HEK293 (cell line): Measurements from ENCODE around the gene FMNL3.

Experiments
- EGR2 ChIP-seq: fragments of 450-650 bp; formaldehyde crosslinking; IDR thresholded peaks from 2 replicates; pipeline ENCODE4 v1.5.1; 2016; ENCODE audit warnings: low read depth, missing biosample characterization, missing genetic modification characterization
- KLF16 ChIP-seq: fragments of 450-650 bp; formaldehyde crosslinking; IDR thresholded peaks from 2 replicates; pipeline ENCODE4 v1.5.1; 2017; ENCODE audit warnings: missing biosample characterization, missing genetic modification characterization
- KLF17 ChIP-seq: fragments of 450-650 bp; formaldehyde crosslinking; IDR thresholded peaks from 2 replicates; pipeline ENCODE4 v1.5.1; 2016; ENCODE audit warnings: missing biosample characterization, missing genetic modification characterization
- KLF9 ChIP-seq: fragments of 450-650 bp; formaldehyde crosslinking; IDR thresholded peaks from 2 replicates; pipeline ENCODE4 v1.5.1; 2016; ENCODE audit warnings: missing biosample characterization, missing genetic modification characterization, low read depth
- MYNN ChIP-seq: fragments of 450-650 bp; formaldehyde crosslinking; IDR thresholded peaks from 2 replicates; pipeline ENCODE4 v1.5.1; 2016; ENCODE audit warnings: missing biosample characterization, missing genetic modification characterization, borderline replicate concordance
- PRDM1 ChIP-seq: fragments of 450-650 bp; formaldehyde crosslinking; IDR thresholded peaks from 2 replicates; pipeline ENCODE4; 2016; ENCODE audit warnings: missing biosample characterization, missing genetic modification characterization
- RBAK ChIP-seq: fragments of 450-650 bp; formaldehyde crosslinking; IDR thresholded peaks from 2 replicates; pipeline ENCODE4 v1.5.1; 2016; ENCODE audit warnings: missing biosample characterization, missing genetic modification characterization
- TSHZ1 ChIP-seq: fragments of 450-650 bp; formaldehyde crosslinking; IDR thresholded peaks from 2 replicates; pipeline ENCODE4 v1.5.1; 2016; ENCODE audit warnings: missing biosample characterization, missing genetic modification characterization, borderline replicate concordance
- ZBTB8A ChIP-seq: fragments of 450-650 bp; formaldehyde crosslinking; IDR thresholded peaks from 2 replicates; pipeline ENCODE4 v1.5.1; 2016; ENCODE audit warnings: missing biosample characterization, missing genetic modification characterization
- ZFHX2 ChIP-seq: fragments of 450-650 bp; formaldehyde crosslinking; conservative IDR thresholded peaks from 2 replicates; pipeline ENCODE4 v1.5.1; 2016; ENCODE audit warnings: missing biosample characterization, missing genetic modification characterization
- ZNF10 ChIP-seq: fragments of 450-650 bp; formaldehyde crosslinking; IDR thresholded peaks from 2 replicates; pipeline ENCODE4 v1.5.1; 2017; ENCODE audit warnings: missing biosample characterization, missing genetic modification characterization
- ZNF2 ChIP-seq: fragments of 450-650 bp; formaldehyde crosslinking; IDR thresholded peaks from 2 replicates; pipeline ENCODE4 v1.5.1; 2016; ENCODE audit warnings: missing biosample characterization, missing genetic modification characterization
- ZNF341 ChIP-seq: fragments of 450-650 bp; formaldehyde crosslinking; IDR thresholded peaks from 2 replicates; pipeline ENCODE4; 2016; ENCODE audit warnings: low read depth, missing biosample characterization, missing genetic modification characterization
- ZNF366 ChIP-seq: fragments of 450-650 bp; formaldehyde crosslinking; conservative IDR thresholded peaks from 2 replicates; pipeline ENCODE4 v1.5.1; 2016; ENCODE audit warnings: missing biosample characterization, missing genetic modification characterization
- ZNF404 ChIP-seq: fragments of 450-650 bp; formaldehyde crosslinking; IDR thresholded peaks from 2 replicates; pipeline ENCODE4 v1.5.1; 2017; ENCODE audit warnings: missing biosample characterization, missing genetic modification characterization
- ZNF473 ChIP-seq: fragments of 450-650 bp; formaldehyde crosslinking; IDR thresholded peaks from 2 replicates; pipeline ENCODE4 v1.5.1; 2017; ENCODE audit warnings: missing biosample characterization, missing genetic modification characterization
- ZNF48 ChIP-seq: fragments of 450-650 bp; formaldehyde crosslinking; IDR thresholded peaks from 2 replicates; pipeline ENCODE4 v1.5.1; 2016; ENCODE audit warnings: missing biosample characterization, missing genetic modification characterization
- ZNF514 ChIP-seq: fragments of 450-650 bp; formaldehyde crosslinking; IDR thresholded peaks from 2 replicates; pipeline ENCODE4 v1.5.1; 2016; ENCODE audit warnings: missing biosample characterization, missing genetic modification characterization
- ZNF529 ChIP-seq: fragments of 450-650 bp; formaldehyde crosslinking; IDR thresholded peaks from 2 replicates; pipeline ENCODE4 v1.5.1; 2017; ENCODE audit warnings: missing genetic modification characterization, missing biosample characterization; ENCODE audit not compliant: insufficient replicate concordance
- ZNF654 ChIP-seq: fragments of 450-650 bp; formaldehyde crosslinking; IDR thresholded peaks from 2 replicates; pipeline ENCODE4 v1.5.1; 2016; ENCODE audit warnings: low read depth, missing biosample characterization, missing genetic modification characterization
- ZNF660 ChIP-seq: fragments of 450-650 bp; IDR thresholded peaks from 2 replicates; pipeline ENCODE4 v1.5.1; 2018; ENCODE audit warnings: missing biosample characterization, mild to moderate bottlenecking, missing genetic modification characterization
- ZNF677 ChIP-seq: fragments of 450-650 bp; IDR thresholded peaks from 2 replicates; pipeline ENCODE4 v1.5.0; 2018; ENCODE audit warnings: missing biosample characterization, mild to moderate bottlenecking, missing genetic modification characterization, moderate library complexity
- ZNF777 ChIP-seq: fragments of 450-650 bp; formaldehyde crosslinking; IDR thresholded peaks from 2 replicates; pipeline ENCODE4 v1.5.1; 2017; ENCODE audit warnings: missing biosample characterization, missing genetic modification characterization, borderline replicate concordance
- ZSCAN30 ChIP-seq: fragments of 450-650 bp; IDR thresholded peaks from 2 replicates; pipeline ENCODE4 v1.5.1; 2018; ENCODE audit warnings: missing biosample characterization, mild to moderate bottlenecking, missing genetic modification characterization, moderate library complexity
- TF ChIP-seq, protein P1 (sequence below): fragments of 450-650 bp; formaldehyde crosslinking; IDR thresholded peaks from 2 replicates; pipeline ENCODE4 v1.5.1; 2017; ENCODE audit warnings: missing biosample characterization, missing genetic modification characterization
- TF ChIP-seq, protein P2 (sequence below): fragments of 450-650 bp; formaldehyde crosslinking; IDR thresholded peaks from 2 replicates; pipeline ENCODE4 v1.5.1; 2016; ENCODE audit warnings: missing biosample characterization, missing genetic modification characterization
- TF ChIP-seq, protein P3 (sequence below): fragments of 450-650 bp; formaldehyde crosslinking; IDR thresholded peaks from 2 replicates; pipeline ENCODE4 v1.5.1; 2016; ENCODE audit warnings: missing biosample characterization, missing genetic modification characterization
- TF ChIP-seq, protein P4 (sequence below): fragments of 450-650 bp; formaldehyde crosslinking; IDR thresholded peaks from 2 replicates; pipeline ENCODE4 v1.5.1; 2016; ENCODE audit warnings: missing biosample characterization, missing genetic modification characterization

Gene FMNL3

GRCh38 chr12:49707128-49707811 lies at the start of gene FMNL3 (continued):
- TF ChIP-seq KLF17 (tag by site-specific recombination) (peak; percentile 51; the same call in 1 of the 2 replicates), MYNN (tag by site-specific recombination) (no peak), ZNF677 (tag by site-specific recombination) (no peak), ZNF341 (no peak), RBAK (tag by site-specific recombination) (no peak), ZNF777 (tag by site-specific recombination) (peak; percentile 20; the same call in 1 of the 2 replicates), ZNF404 (tag by site-specific recombination) (no peak), ZNF660 (tag by site-specific recombination) (peak; percentile 94), ZNF514 (tag by site-specific recombination) (no peak), ZNF654 (peak; percentile 56), EGR2 (peak; percentile 38; the same call in 1 of the 2 replicates), ZSCAN30 (tag by site-specific recombination) (peak; percentile 81; the same call in 1 of the 2 replicates), ZFHX2 (tag by site-specific recombination) (peak; percentile 82), ZBTB8A (tag by site-specific recombination) (peak; percentile 94), KLF16 (0 out of 2 replicates have a peak, but pooled peaks have one; percentile 44), KLF9 (peak; percentile 26; the same call in 1 of the 2 replicates), ZNF48 (tag by site-specific recombination) (no peak), PRDM1 (tag by site-specific recombination) (no peak), ZNF10 (tag by site-specific recombination) (no peak; the same call in 1 of the 2 replicates), ZNF366 (tag by site-specific recombination) (no peak), ZNF473 (tag by site-specific recombination) (no peak), ZNF2 (tag by site-specific recombination) (0 out of 2 replicates have a peak, but pooled peaks have one; percentile 38), TSHZ1 (tag by site-specific recombination) (0 out of 2 replicates have a peak, but pooled peaks have one; percentile 36), ZNF529 (tag by site-specific recombination) (no peak)
- TF ChIP-seq, protein P1, sequence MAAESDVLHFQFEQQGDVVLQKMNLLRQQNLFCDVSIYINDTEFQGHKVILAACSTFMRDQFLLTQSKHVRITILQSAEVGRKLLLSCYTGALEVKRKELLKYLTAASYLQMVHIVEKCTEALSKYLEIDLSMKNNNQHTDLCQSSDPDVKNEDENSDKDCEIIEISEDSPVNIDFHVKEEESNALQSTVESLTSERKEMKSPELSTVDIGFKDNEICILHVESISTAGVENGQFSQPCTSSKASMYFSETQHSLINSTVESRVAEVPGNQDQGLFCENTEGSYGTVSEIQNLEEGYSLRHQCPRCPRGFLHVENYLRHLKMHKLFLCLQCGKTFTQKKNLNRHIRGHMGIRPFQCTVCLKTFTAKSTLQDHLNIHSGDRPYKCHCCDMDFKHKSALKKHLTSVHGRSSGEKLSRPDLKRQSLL (tag by site-specific recombination): no peak
- TF ChIP-seq, protein P2, sequence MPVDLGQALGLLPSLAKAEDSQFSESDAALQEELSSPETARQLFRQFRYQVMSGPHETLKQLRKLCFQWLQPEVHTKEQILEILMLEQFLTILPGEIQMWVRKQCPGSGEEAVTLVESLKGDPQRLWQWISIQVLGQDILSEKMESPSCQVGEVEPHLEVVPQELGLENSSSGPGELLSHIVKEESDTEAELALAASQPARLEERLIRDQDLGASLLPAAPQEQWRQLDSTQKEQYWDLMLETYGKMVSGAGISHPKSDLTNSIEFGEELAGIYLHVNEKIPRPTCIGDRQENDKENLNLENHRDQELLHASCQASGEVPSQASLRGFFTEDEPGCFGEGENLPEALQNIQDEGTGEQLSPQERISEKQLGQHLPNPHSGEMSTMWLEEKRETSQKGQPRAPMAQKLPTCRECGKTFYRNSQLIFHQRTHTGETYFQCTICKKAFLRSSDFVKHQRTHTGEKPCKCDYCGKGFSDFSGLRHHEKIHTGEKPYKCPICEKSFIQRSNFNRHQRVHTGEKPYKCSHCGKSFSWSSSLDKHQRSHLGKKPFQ (tag by site-specific recombination): no peak
- TF ChIP-seq, protein P3, sequence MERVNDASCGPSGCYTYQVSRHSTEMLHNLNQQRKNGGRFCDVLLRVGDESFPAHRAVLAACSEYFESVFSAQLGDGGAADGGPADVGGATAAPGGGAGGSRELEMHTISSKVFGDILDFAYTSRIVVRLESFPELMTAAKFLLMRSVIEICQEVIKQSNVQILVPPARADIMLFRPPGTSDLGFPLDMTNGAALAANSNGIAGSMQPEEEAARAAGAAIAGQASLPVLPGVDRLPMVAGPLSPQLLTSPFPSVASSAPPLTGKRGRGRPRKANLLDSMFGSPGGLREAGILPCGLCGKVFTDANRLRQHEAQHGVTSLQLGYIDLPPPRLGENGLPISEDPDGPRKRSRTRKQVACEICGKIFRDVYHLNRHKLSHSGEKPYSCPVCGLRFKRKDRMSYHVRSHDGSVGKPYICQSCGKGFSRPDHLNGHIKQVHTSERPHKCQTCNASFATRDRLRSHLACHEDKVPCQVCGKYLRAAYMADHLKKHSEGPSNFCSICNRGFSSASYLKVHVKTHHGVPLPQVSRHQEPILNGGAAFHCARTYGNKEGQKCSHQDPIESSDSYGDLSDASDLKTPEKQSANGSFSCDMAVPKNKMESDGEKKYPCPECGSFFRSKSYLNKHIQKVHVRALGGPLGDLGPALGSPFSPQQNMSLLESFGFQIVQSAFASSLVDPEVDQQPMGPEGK (tag by site-specific recombination): peak; percentile 47; the same call in 1 of the 2 replicates
- TF ChIP-seq, protein P4, sequence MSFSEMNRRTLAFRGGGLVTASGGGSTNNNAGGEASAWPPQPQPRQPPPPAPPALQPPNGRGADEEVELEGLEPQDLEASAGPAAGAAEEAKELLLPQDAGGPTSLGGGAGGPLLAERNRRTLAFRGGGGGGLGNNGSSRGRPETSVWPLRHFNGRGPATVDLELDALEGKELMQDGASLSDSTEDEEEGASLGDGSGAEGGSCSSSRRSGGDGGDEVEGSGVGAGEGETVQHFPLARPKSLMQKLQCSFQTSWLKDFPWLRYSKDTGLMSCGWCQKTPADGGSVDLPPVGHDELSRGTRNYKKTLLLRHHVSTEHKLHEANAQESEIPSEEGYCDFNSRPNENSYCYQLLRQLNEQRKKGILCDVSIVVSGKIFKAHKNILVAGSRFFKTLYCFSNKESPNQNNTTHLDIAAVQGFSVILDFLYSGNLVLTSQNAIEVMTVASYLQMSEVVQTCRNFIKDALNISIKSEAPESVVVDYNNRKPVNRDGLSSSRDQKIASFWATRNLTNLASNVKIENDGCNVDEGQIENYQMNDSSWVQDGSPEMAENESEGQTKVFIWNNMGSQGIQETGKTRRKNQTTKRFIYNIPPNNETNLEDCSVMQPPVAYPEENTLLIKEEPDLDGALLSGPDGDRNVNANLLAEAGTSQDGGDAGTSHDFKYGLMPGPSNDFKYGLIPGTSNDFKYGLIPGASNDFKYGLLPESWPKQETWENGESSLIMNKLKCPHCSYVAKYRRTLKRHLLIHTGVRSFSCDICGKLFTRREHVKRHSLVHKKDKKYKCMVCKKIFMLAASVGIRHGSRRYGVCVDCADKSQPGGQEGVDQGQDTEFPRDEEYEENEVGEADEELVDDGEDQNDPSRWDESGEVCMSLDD: 0 out of 2 replicates have a peak, but pooled peaks have one; percentile 34
